GM12878 (cell line): ENCODE data around the gene ZNF827. TPM values are rescaled to one million over a fixed set of nuclear protein-coding genes. Genes with fewer than 3 reads are reported as not detected.

ENCODE experiments used
- ATAC-seq: fragments of 200-7000 bp; cut with Tn5 transposase; 3 replicates; pipeline ENCODE4 v1.9.1; 2020; ENCODE audit warnings: mild to moderate bottlenecking, moderate library complexity
- BruUV-seq: library from RNA; stranded (reverse); fragments of 400-500 nt; replicated peaks from 2 replicates; lab custom pipeline; 2021; lab: Mats Ljungman, UMichigan
- CTCF ChIA-PET: fragments of 300-600 bp; sonication (Branson Sonifier 250); formaldehyde crosslinking; extraction: SDS; loops from one replicate; lab custom pipeline; 2021; ENCODE audit warnings: inconsistent platforms; lab: Yijun Ruan, JAX
- POLR2A ChIA-PET: fragments of 350-600 bp; formaldehyde crosslinking; extraction: SDS; loops from one replicate; lab custom pipeline; 2021; ENCODE audit warnings: inconsistent platforms; lab: Charles Lee
- RAD21 ChIA-PET: fragments of 300-600 bp; sonication (Branson Sonifier 250); formaldehyde crosslinking; loops from one replicate; lab custom pipeline; 2023; ENCODE audit warnings: antibody characterized with exemption; ENCODE audit not compliant: unreplicated experiment; lab: Charles Lee
- SMC1A ChIA-PET: fragments of 300-600 bp; sonication (Branson Sonifier 250); formaldehyde crosslinking; loops from one replicate; lab custom pipeline; 2023; ENCODE audit not compliant: unreplicated experiment, uncharacterized antibody; lab: Charles Lee
- DNase-seq: peaks from one replicate; pipeline ENCODE4 v3.0.0-alpha.2; 2011; ENCODE audit warnings: low read depth, low spot score
- FAIRE-seq: peaks from 3 replicates; lab custom pipeline; 2011; peaks lifted over from hg19 to GRCh38; lab: Jason Lieb, UNC
- H2AFZ ChIP-seq: 2 replicates; pipeline ENCODE4 v1.6.0; 2011; ENCODE audit warnings: low read depth, low read length, control low read depth; ENCODE audit not compliant: control insufficient read depth
- H3K27ac ChIP-seq: 2 replicates; pipeline ENCODE4 v1.5.1; 2011; ENCODE audit warnings: control low read depth; ENCODE audit not compliant: control insufficient read depth, insufficient read depth
- H3K27me3 ChIP-seq, 2 experiments: replicated peaks in 1 of 2; 2 replicates each; pipeline versions ENCODE4 v1.6.0 to v1.6.1; 2011; ENCODE audit warnings: low read length in 1 of 2; ENCODE audit not compliant: control insufficient read depth in 2 of 2, insufficient read depth in 2 of 2
- H3K36me3 ChIP-seq, 2 experiments: 2 replicates each; pipeline ENCODE4 v1.5.1; 2011; ENCODE audit warnings: low read length in 1 of 2; ENCODE audit not compliant: control insufficient read depth in 2 of 2, insufficient read depth in 2 of 2
- H3K4me1 ChIP-seq: 2 replicates; pipeline ENCODE4 v1.6.1; 2011; ENCODE audit warnings: mild to moderate bottlenecking, low read length, moderate library complexity, mixed read lengths; ENCODE audit not compliant: control insufficient read depth, insufficient read depth
- H3K4me2 ChIP-seq: 2 replicates; pipeline ENCODE4 v1.6.0; 2011; ENCODE audit warnings: control low read depth; ENCODE audit not compliant: control insufficient read depth, insufficient read depth
- H3K4me3 ChIP-seq: fragments of 200-600 bp; sonication (generic); 2 replicates; pipeline ENCODE4 v1.5.1; 2016
- H3K79me2 ChIP-seq: 2 replicates; pipeline ENCODE4 v1.6.0; 2011; ENCODE audit warnings: low read length; ENCODE audit not compliant: control insufficient read depth, insufficient read depth
- H3K9ac ChIP-seq: 2 replicates; pipeline ENCODE4 v1.8.0; 2011; ENCODE audit warnings: low read length, control low read depth, mixed read lengths; ENCODE audit not compliant: control insufficient read depth, insufficient read depth
- H3K9me3 ChIP-seq: replicated peaks from 3 replicates; pipeline ENCODE4 v1.5.1; 2011; ENCODE audit warnings: mild to moderate bottlenecking, low read length; ENCODE audit not compliant: control insufficient read depth, insufficient read depth
- H4K20me1 ChIP-seq: 2 replicates; pipeline ENCODE4 v1.6.0; 2011; ENCODE audit not compliant: control insufficient read depth, insufficient read depth
- BCL11A ChIP-seq: IDR thresholded peaks from 2 replicates; pipeline ENCODE4 v1.6.1; 2011; ENCODE audit warnings: low read depth, low read length
- EED ChIP-seq: sonication (generic); IDR thresholded peaks from 2 replicates; pipeline ENCODE4 v1.6.1; 2016; ENCODE audit warnings: antibody characterized with exemption, low read depth
- IKZF1 ChIP-seq: fragments of 450-650 bp; conservative IDR thresholded peaks from 2 replicates; pipeline ENCODE4 v1.6.1; 2017; ENCODE audit warnings: antibody characterized with exemption, mild to moderate bottlenecking
- NFYA ChIP-seq: IDR thresholded peaks from 2 replicates; pipeline ENCODE4 v1.6.1; 2011; ENCODE audit warnings: low read depth, mild to moderate bottlenecking, low read length, improper control_type of control experiment, borderline replicate concordance
- NFYB ChIP-seq: IDR thresholded peaks from 2 replicates; pipeline ENCODE4 v1.6.1; 2011; ENCODE audit warnings: low read depth, mild to moderate bottlenecking, low read length, improper control_type of control experiment, moderate library complexity; ENCODE audit not compliant: insufficient read depth
- RFX5 ChIP-seq: IDR thresholded peaks from 2 replicates; pipeline ENCODE4 v1.6.1; 2011; ENCODE audit warnings: low read depth, low read length, improper control_type of control experiment
- TAF1 ChIP-seq: IDR thresholded peaks from 2 replicates; pipeline ENCODE4 v1.6.1; 2011; ENCODE audit warnings: mild to moderate bottlenecking, low read depth, low read length, borderline replicate concordance
- ZNF622 ChIP-seq: fragments of 450-650 bp; IDR thresholded peaks from 2 replicates; pipeline ENCODE4 v1.6.1; 2017; ENCODE audit warnings: mild to moderate bottlenecking, inconsistent platforms
- WGBS: methylation state at CpG from one replicate; pipeline ENCODE4 v1.1.6; 2016; ENCODE audit warnings: low lambda C conversion rate; ENCODE audit not compliant: insufficient replicate concordance, insufficient coverage; ENCODE audit errors: missing lambda C conversion rate; 5-methylcytosine and 5-hydroxymethylcytosine counted together
- in situ Hi-C: fragments of 300-500 bp; cut with MboI; formaldehyde crosslinking; loops from 9 replicates; pipeline ENCODE4 v1.14.3; 2018; ENCODE audit warnings: mixed read lengths
- intact Hi-C: fragments of 100-400 bp; cut with micrococcal nuclease; formaldehyde crosslinking; loops from one replicate; pipeline ENCODE4 v1.14.2; 2022; ENCODE audit not compliant: unreplicated experiment
- polyA plus RNA-seq, 11 experiments: library from polyadenylated mRNA; depleted of rRNA in 4 of 11; unstranded in 6 of 11; stranded (reverse) in 5 of 11; fragments of >200 nt; fragmentation: Nextera tagmentation in 4 of 11; fragmentation: Illumina TruSeq in 1 of 11; extraction: Ambion mirVana in 4 of 11; extraction: Trizol in 1 of 11; gene quantifications; 1 replicate in 1 of 11; 2 replicates in 10 of 11; pipeline versions ENCODE4 v1.2.1 to v1.2.3, GENCODE V29; 2011 to 2016; ENCODE audit warnings: inconsistent platforms in 2 of 11, missing spikeins in 2 of 11, low read depth in 1 of 11
- total RNA-seq, 4 experiments: library from RNA; depleted of rRNA in 3 of 4; stranded (reverse); fragments of >200 nt in 3 of 4; fragmentation: Illumina TruSeq in 1 of 4; extraction: Trizol in 1 of 4; gene quantifications; 2 replicates each; pipeline versions ENCODE4 v1.2.1 to v1.2.3, GENCODE V29; 2013 to 2021
- TF ChIP-seq, protein P1 (sequence below): IDR thresholded peaks from 2 replicates; pipeline ENCODE4 v1.6.1; 2011; ENCODE audit warnings: low read depth, mild to moderate bottlenecking, low read length, moderate library complexity, borderline replicate concordance; ENCODE audit errors: extremely low read depth
- TF ChIP-seq, protein P2 (sequence below): fragments of 450-650 bp; formaldehyde crosslinking; IDR thresholded peaks from 2 replicates; pipeline ENCODE4 v1.5.0; 2022; ENCODE audit warnings: mild to moderate bottlenecking, missing genetic modification characterization
- TF ChIP-seq, protein P3 (sequence below): IDR thresholded peaks from 2 replicates; pipeline ENCODE4 v1.6.1; 2012; ENCODE audit warnings: low read length, inconsistent platforms

ZNF827 gene
- total and polyA plus RNA-seq, 10 of the 15 experiments (the other 5 are each of a cell fraction or from before 2014, with no cell fraction given) = 3.8 to 31.5 (median 13.6) TPM

DNA sequence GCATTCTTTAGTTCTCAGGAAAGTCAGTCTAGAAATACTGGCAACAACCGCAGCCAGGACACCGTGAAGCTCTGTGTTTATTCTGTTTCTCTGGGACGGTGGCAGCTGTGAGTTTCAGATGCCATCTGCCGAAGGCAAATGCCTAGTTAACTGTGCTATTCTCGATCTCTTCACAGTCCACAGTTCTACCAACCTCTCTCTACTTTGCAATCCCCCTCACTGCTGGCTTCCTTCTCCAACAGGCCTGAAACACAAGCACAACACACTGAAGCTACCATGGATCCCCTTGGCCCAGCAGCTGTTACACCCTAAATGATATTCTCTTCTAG, 118.8 kb downstream of the ZNF827 start:
- no TSS peak for BruUV-seq
- Histone ChIP-seq H3K4me3 (no peak overlapping the region), H3K27ac (no peak overlapping the region; the same call in 1 of the 2 replicates), H3K9me3 (no peaks in the 10 kb centered on the region), H2AFZ (no peak overlapping the region), H3K36me3 (peaks cover 2 to 47% of the 10 kb centered on the region in 2 experiments; a peak in 3 of 4 replicates), H3K4me2 (no peak overlapping the region), H3K4me1 (peaks cover 29% of the 10 kb centered on the region), H3K79me2 (no peaks in the 10 kb centered on the region; the same call in 1 of the 2 replicates), H3K9ac (no peak overlapping the region), H4K20me1 (no peaks in the 10 kb centered on the region), H3K27me3 (no peaks in the 10 kb centered on the region)
- DNase-seq (no peak), ATAC-seq (peak; percentile 31), FAIRE-seq (no peak)
- ChIA-PET RAD21 (interaction anchor here (1.2 to 2.2 kb wide), 3 partner anchors 8 to 11 kb away, joined by 3 to 8 read pairs (median 7); no protein-coding TSS in a partner anchor), SMC1A (interaction anchor here (0.7 to 5.0 kb wide), 8 partner anchors 8 to 57 kb away, joined by 3 to 42 read pairs (median 4); no protein-coding TSS in a partner anchor), POLR2A (interaction anchor here (0.8 to 2.1 kb wide), 2 partner anchors 9 to 11 kb away, joined by 3 to 4 read pairs; no protein-coding TSS in a partner anchor), CTCF (interaction anchor here (1.2 to 1.4 kb wide), 3 partner anchors 8 to 73 kb away, joined by 3 to 4 read pairs (median 3); no protein-coding TSS in a partner anchor)
- WGBS = 48% methylated on average over 5 of the region's 5 CpGs
- in situ Hi-C loops (no loop called here), intact Hi-C loops (loop anchor here (5.0 kb wide), 1 partner anchor 203 kb away; the partner anchor contains the start of gene MMAA)
- no peak for TF ChIP-seq NFYA
- TF ChIP-seq, protein P1, sequence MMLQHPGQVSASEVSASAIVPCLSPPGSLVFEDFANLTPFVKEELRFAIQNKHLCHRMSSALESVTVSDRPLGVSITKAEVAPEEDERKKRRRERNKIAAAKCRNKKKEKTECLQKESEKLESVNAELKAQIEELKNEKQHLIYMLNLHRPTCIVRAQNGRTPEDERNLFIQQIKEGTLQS = no peak
- TF ChIP-seq RFX5 = no peak
- no peak for TF ChIP-seq IKZF1
- no peak for TF ChIP-seq TAF1
- TF ChIP-seq NFYB = no peak
- TF ChIP-seq, protein P2, sequence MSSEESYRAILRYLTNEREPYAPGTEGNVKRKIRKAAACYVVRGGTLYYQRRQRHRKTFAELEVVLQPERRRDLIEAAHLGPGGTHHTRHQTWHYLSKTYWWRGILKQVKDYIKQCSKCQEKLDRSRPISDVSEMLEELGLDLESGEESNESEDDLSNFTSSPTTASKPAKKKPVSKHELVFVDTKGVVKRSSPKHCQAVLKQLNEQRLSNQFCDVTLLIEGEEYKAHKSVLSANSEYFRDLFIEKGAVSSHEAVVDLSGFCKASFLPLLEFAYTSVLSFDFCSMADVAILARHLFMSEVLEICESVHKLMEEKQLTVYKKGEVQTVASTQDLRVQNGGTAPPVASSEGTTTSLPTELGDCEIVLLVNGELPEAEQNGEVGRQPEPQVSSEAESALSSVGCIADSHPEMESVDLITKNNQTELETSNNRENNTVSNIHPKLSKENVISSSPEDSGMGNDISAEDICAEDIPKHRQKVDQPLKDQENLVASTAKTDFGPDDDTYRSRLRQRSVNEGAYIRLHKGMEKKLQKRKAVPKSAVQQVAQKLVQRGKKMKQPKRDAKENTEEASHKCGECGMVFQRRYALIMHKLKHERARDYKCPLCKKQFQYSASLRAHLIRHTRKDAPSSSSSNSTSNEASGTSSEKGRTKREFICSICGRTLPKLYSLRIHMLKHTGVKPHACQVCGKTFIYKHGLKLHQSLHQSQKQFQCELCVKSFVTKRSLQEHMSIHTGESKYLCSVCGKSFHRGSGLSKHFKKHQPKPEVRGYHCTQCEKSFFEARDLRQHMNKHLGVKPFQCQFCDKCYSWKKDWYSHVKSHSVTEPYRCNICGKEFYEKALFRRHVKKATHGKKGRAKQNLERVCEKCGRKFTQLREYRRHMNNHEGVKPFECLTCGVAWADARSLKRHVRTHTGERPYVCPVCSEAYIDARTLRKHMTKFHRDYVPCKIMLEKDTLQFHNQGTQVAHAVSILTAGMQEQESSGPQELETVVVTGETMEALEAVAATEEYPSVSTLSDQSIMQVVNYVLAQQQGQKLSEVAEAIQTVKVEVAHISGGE = no peak
- TF ChIP-seq, protein P3, sequence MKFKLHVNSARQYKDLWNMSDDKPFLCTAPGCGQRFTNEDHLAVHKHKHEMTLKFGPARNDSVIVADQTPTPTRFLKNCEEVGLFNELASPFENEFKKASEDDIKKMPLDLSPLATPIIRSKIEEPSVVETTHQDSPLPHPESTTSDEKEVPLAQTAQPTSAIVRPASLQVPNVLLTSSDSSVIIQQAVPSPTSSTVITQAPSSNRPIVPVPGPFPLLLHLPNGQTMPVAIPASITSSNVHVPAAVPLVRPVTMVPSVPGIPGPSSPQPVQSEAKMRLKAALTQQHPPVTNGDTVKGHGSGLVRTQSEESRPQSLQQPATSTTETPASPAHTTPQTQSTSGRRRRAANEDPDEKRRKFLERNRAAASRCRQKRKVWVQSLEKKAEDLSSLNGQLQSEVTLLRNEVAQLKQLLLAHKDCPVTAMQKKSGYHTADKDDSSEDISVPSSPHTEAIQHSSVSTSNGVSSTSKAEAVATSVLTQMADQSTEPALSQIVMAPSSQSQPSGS = no peak
- no peak for TF ChIP-seq EED
- no peak for TF ChIP-seq ZNF622
- no peak for TF ChIP-seq BCL11A
